Measurements from ENCODE around the gene TIMELESS.
A peak's percentile ranks its signal among the peaks of the same experiment; 100 is the strongest.

TIMELESS gene

GRCh38 chr12:56479625-56480024 is 30.4 kb upstream of the TIMELESS start:
- Histone ChIP-seq H3K4ac (ENCODE audit: low read depth in 1 of 2, low read length in 2 of 2) (no peak overlapping the region), H2BK12ac (ENCODE audit: low read length in 2 of 2) (no peak overlapping the region), H3K14ac (ENCODE audit: low read length in 2 of 2) (no peak overlapping the region), H3K4me2 (ENCODE audit: low read length, poor library complexity, severe bottlenecking) (no peak overlapping the region), H3K36me3 (ENCODE audit: control insufficient read depth in 1 of 2, insufficient read depth in 2 of 2, low read depth in 1 of 2, low read length in 2 of 2) (peaks cover 2 to 6% of the 10 kb centered on the region in 2 experiments), H2BK120ac (ENCODE audit: low read depth, low read length) (no peak overlapping the region), H2AFZ (ENCODE audit: low read depth, low read length) (no peak overlapping the region), H3K4me3 (ENCODE audit: insufficient read depth in 1 of 2, low read depth in 1 of 2, low read length in 2 of 2) (no peak overlapping the region), H2BK15ac (ENCODE audit: low read depth, poor library complexity, severe bottlenecking) (no peak overlapping the region), H2AK5ac (ENCODE audit: low read length, severe bottlenecking) (no peak overlapping the region), H3K9me3 (ENCODE audit: control insufficient read depth, low read length) (no peaks in the 10 kb centered on the region), H3K27ac (ENCODE audit: low read length, poor library complexity, severe bottlenecking) (no peak overlapping the region), H3K4me1 (ENCODE audit: control insufficient read depth, insufficient read depth, low read depth, low read length) (no peaks in the 10 kb centered on the region), H4K8ac (ENCODE audit: low read length) (no peak overlapping the region), H3K18ac (ENCODE audit: low read depth in 1 of 2, low read length in 2 of 2) (no peak overlapping the region), H2BK5ac (ENCODE audit: low read depth, low read length, poor library complexity, severe bottlenecking) (no peak overlapping the region), H3K9ac (ENCODE audit: low read length) (no peak overlapping the region), H3K27me3 (ENCODE audit: control insufficient read depth in 1 of 2, insufficient read depth in 1 of 2, low read length in 2 of 2) (no peaks in the 10 kb centered on the region), H3K23ac (ENCODE audit: low read length in 2 of 2) (no peak overlapping the region), H3K79me1 (replicated peaks; ENCODE audit: low read length, poor library complexity, severe bottlenecking) (peaks cover 5% of the 10 kb centered on the region), H4K91ac (ENCODE audit: low read length) (no peak overlapping the region)
- no peak for DNase-seq
- 93% methylated on average over 7 of the region's 7 CpGs for WGBS

GRCh38 chr12:56477521-56478225 is 28.4 kb upstream of the TIMELESS start:
- Histone ChIP-seq H2BK5ac (ENCODE audit: low read depth, low read length, poor library complexity, severe bottlenecking) (no peak overlapping the region), H3K36me3 (ENCODE audit: control insufficient read depth in 1 of 2, insufficient read depth in 2 of 2, low read depth in 1 of 2, low read length in 2 of 2) (peaks cover 9% of the 10 kb centered on the region in 2 experiments), H4K91ac (ENCODE audit: low read length) (no peak overlapping the region), H2BK120ac (ENCODE audit: low read depth, low read length) (no peak overlapping the region), H3K18ac (ENCODE audit: low read depth in 1 of 2, low read length in 2 of 2) (no peak overlapping the region), H3K23ac (ENCODE audit: low read length in 2 of 2) (no peak overlapping the region), H3K27me3 (ENCODE audit: control insufficient read depth in 1 of 2, insufficient read depth in 1 of 2, low read length in 2 of 2) (no peaks in the 10 kb centered on the region), H3K9me3 (ENCODE audit: control insufficient read depth, low read length) (no peaks in the 10 kb centered on the region), H3K9ac (ENCODE audit: low read length) (no peak overlapping the region), H3K14ac (ENCODE audit: low read length in 2 of 2) (no peak overlapping the region), H3K4me1 (ENCODE audit: control insufficient read depth, insufficient read depth, low read depth, low read length) (no peaks in the 10 kb centered on the region), H2BK15ac (ENCODE audit: low read depth, poor library complexity, severe bottlenecking) (no peak overlapping the region), H3K4ac (ENCODE audit: low read depth in 1 of 2, low read length in 2 of 2) (no peak overlapping the region), H4K8ac (ENCODE audit: low read length) (no peak overlapping the region), H3K4me2 (ENCODE audit: low read length, poor library complexity, severe bottlenecking) (no peak overlapping the region), H3K27ac (ENCODE audit: low read length, poor library complexity, severe bottlenecking) (no peak overlapping the region), H2AK5ac (ENCODE audit: low read length, severe bottlenecking) (no peak overlapping the region), H3K79me1 (replicated peaks; ENCODE audit: low read length, poor library complexity, severe bottlenecking) (peaks cover 11% of the 10 kb centered on the region), H3K4me3 (ENCODE audit: insufficient read depth in 1 of 2, low read depth in 1 of 2, low read length in 2 of 2) (no peak overlapping the region), H2BK12ac (ENCODE audit: low read length in 2 of 2) (no peak overlapping the region), H2AFZ (ENCODE audit: low read depth, low read length) (no peak overlapping the region)
- no peak for DNase-seq
- 92% methylated on average over 6 of the region's 6 CpGs for WGBS

DNA sequence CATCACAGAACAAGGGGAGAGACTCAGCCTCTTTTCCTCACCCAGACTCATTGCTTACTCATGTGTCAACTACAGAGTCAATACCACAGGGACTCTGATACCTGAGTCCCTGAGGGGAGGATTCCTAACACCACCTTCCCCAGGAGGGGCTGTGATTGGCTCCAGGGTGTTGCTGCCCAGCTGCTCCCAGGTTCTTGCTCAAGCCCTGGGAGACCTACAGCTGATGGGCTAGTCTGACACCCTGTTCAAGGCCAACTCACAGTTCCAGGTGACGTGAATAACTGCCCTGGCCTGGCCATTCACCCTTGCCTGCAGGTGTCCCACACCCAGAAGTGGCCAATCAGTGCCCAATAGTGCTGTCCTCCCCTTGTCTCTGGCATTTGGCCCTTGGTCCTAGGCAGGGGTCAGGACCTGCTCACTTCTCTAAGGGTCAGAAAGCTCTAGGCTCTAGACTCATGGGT is 27.8 kb upstream of the TIMELESS start:
- Histone ChIP-seq H2BK15ac (ENCODE audit: low read depth, poor library complexity, severe bottlenecking) (no peak overlapping the region), H3K23ac (ENCODE audit: low read length in 2 of 2) (peak overlapping the region in 1 of 2 experiments; percentile 36), H3K4ac (ENCODE audit: low read depth in 1 of 2, low read length in 2 of 2) (no peak overlapping the region), H3K36me3 (ENCODE audit: control insufficient read depth in 1 of 2, insufficient read depth in 2 of 2, low read depth in 1 of 2, low read length in 2 of 2) (peaks cover 9 to 16% of the 10 kb centered on the region in 2 experiments), H2AK5ac (ENCODE audit: low read length, severe bottlenecking) (no peak overlapping the region), H3K18ac (ENCODE audit: low read depth in 1 of 2, low read length in 2 of 2) (no peak overlapping the region), H2BK12ac (ENCODE audit: low read length in 2 of 2) (no peak overlapping the region), H3K4me2 (ENCODE audit: low read length, poor library complexity, severe bottlenecking) (no peak overlapping the region), H3K27ac (ENCODE audit: low read length, poor library complexity, severe bottlenecking) (no peak overlapping the region), H3K9me3 (ENCODE audit: control insufficient read depth, low read length) (no peaks in the 10 kb centered on the region), H3K4me3 (ENCODE audit: insufficient read depth in 1 of 2, low read depth in 1 of 2, low read length in 2 of 2) (no peak overlapping the region), H4K91ac (ENCODE audit: low read length) (no peak overlapping the region), H3K9ac (ENCODE audit: low read length) (no peak overlapping the region), H2BK120ac (ENCODE audit: low read depth, low read length) (no peak overlapping the region), H2AFZ (ENCODE audit: low read depth, low read length) (no peak overlapping the region), H3K79me1 (replicated peaks; ENCODE audit: low read length, poor library complexity, severe bottlenecking) (peaks cover 11% of the 10 kb centered on the region), H3K4me1 (ENCODE audit: control insufficient read depth, insufficient read depth, low read depth, low read length) (no peaks in the 10 kb centered on the region), H3K14ac (ENCODE audit: low read length in 2 of 2) (no peak overlapping the region), H4K8ac (ENCODE audit: low read length) (no peak overlapping the region), H2BK5ac (ENCODE audit: low read depth, low read length, poor library complexity, severe bottlenecking) (no peak overlapping the region), H3K27me3 (ENCODE audit: control insufficient read depth in 1 of 2, insufficient read depth in 1 of 2, low read length in 2 of 2) (no peaks in the 10 kb centered on the region)
- no peak for DNase-seq
- WGBS = 100% methylated on average over 1 of the region's 1 CpG

GRCh38 chr12:56476143-56476542 is 26.9 kb upstream of the TIMELESS start:
- 86% methylated on average over 6 of the region's 6 CpGs for WGBS
- Histone ChIP-seq H2AK5ac (ENCODE audit: low read length, severe bottlenecking) (no peak overlapping the region), H3K9me3 (ENCODE audit: control insufficient read depth, low read length) (no peaks in the 10 kb centered on the region)

More at GRCh38 chr12:56476143-56476542, 26.9 kb upstream of the TIMELESS start:
- H3K14ac ChIP-seq (ENCODE audit: low read length in 2 of 2) = no peak overlapping the region
- no peak for DNase-seq
- H3K23ac ChIP-seq (ENCODE audit: low read length in 2 of 2) = no peak overlapping the region
- no peaks in the 10 kb centered on the region for H3K27me3 ChIP-seq (ENCODE audit: control insufficient read depth in 1 of 2, insufficient read depth in 1 of 2, low read length in 2 of 2)
- H4K8ac ChIP-seq (ENCODE audit: low read length) = no peak overlapping the region
- H2BK15ac ChIP-seq (ENCODE audit: low read depth, poor library complexity, severe bottlenecking) = no peak overlapping the region
- no peak overlapping the region for H2BK5ac ChIP-seq (ENCODE audit: low read depth, low read length, poor library complexity, severe bottlenecking)
- H3K4ac ChIP-seq (ENCODE audit: low read depth in 1 of 2, low read length in 2 of 2) = no peak overlapping the region
- no peak overlapping the region for H4K91ac ChIP-seq (ENCODE audit: low read length)
- H3K36me3 ChIP-seq (ENCODE audit: control insufficient read depth in 1 of 2, insufficient read depth in 2 of 2, low read depth in 1 of 2, low read length in 2 of 2) = peaks cover 13 to 23% of the 10 kb centered on the region in 2 experiments
- peaks cover 11% of the 10 kb centered on the region for H3K79me1 ChIP-seq (replicated peaks; ENCODE audit: low read length, poor library complexity, severe bottlenecking)
- H2BK12ac ChIP-seq (ENCODE audit: low read length in 2 of 2) = no peak overlapping the region
- no peak overlapping the region for H2AFZ ChIP-seq (ENCODE audit: low read depth, low read length)
- H3K27ac ChIP-seq (ENCODE audit: low read length, poor library complexity, severe bottlenecking) = no peak overlapping the region
- H3K4me3 ChIP-seq (ENCODE audit: insufficient read depth in 1 of 2, low read depth in 1 of 2, low read length in 2 of 2) = no peak overlapping the region
- H3K9ac ChIP-seq (ENCODE audit: low read length) = no peak overlapping the region
- H3K4me2 ChIP-seq (ENCODE audit: low read length, poor library complexity, severe bottlenecking) = no peak overlapping the region
- H3K4me1 ChIP-seq (ENCODE audit: control insufficient read depth, insufficient read depth, low read depth, low read length) = no peaks in the 10 kb centered on the region
- no peak overlapping the region for H2BK120ac ChIP-seq (ENCODE audit: low read depth, low read length)
- H3K18ac ChIP-seq (ENCODE audit: low read depth in 1 of 2, low read length in 2 of 2) = no peak overlapping the region

Measured in mesenchymal stem cell (in vitro differentiated cells and primary cell).